Urinary bladder (tissue), 4 donors: ENCODE results near the gene NGF. TPM values are rescaled to one million over a fixed set of nuclear protein-coding genes. Genes with fewer than 3 reads are reported as not detected.

Experiments
- DNase-seq: peaks from one replicate; pipeline ENCODE4 v3.0.0-alpha.2; 2015; ENCODE audit errors: extremely low spot score
- H3K27ac ChIP-seq: one replicate; pipeline ENCODE4 v1.5.1; 2013; ENCODE audit warnings: low read depth, mild to moderate bottlenecking, moderate library complexity
- H3K36me3 ChIP-seq: one replicate; pipeline ENCODE4 v1.6.1; 2013; ENCODE audit warnings: mild to moderate bottlenecking, moderate library complexity; ENCODE audit not compliant: insufficient read depth
- H3K4me1 ChIP-seq: one replicate; pipeline ENCODE4 v1.6.1; 2013; ENCODE audit warnings: mild to moderate bottlenecking, moderate library complexity; ENCODE audit not compliant: insufficient read depth
- H3K4me3 ChIP-seq: one replicate; pipeline ENCODE4 v1.5.1; 2013; ENCODE audit warnings: low read depth, low read length
- WGBS: extraction: QIAGEN DNeasy Blood & Tissue Kit; methylation state at CpG from one replicate; pipeline ENCODE4 v1.1.7; 2013; 5-methylcytosine and 5-hydroxymethylcytosine counted together
- polyA plus RNA-seq: library from polyadenylated mRNA; stranded (reverse); fragments of 200-250 nt; gene quantifications from one replicate; pipeline ENCODE4 v1.2.3, GENCODE V29; 2013
- total RNA-seq: library from RNA; depleted of rRNA; stranded (reverse); fragments of >200 nt; gene quantifications from one replicate; pipeline ENCODE4 v1.2.3, GENCODE V29; 2014
- donor health status: healthy with polysubstance abuse.
- donor health status: healthy.

NGF gene
- total and polyA plus RNA-seq, 2 donors = 5.8 to 8.0 TPM

DNA sequence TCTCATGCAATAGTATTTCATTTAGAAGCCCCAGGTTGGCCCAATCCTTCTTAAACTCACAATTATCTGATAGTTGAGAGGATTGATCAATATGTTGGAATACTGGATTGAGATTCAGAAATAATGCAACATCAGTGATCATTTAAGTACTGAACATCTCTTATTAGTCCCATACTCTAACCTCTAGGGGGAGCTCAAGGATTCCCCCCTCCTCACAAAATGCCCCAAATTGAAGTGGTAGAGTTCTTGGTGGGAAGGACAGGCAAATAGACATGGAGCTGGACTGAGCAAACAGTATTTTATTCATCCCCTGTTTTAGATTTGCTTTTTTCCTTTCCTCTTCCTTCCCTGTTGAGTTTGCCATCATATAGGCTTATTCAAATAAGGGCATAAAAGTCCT, 62.8 kb downstream of the NGF start:
- no peaks in the 10 kb centered on the region for H3K4me1 ChIP-seq
- H3K36me3 ChIP-seq = no peaks in the 10 kb centered on the region
- no peak overlapping the region for H3K4me3 ChIP-seq
- H3K27ac ChIP-seq = no peak overlapping the region
- no peak for DNase-seq

- Histone ChIP-seq H3K4me1 (no peaks in the 10 kb centered on the region), H3K36me3 (no peaks in the 10 kb centered on the region), H3K4me3 (no peak overlapping the region), H3K27ac (no peak overlapping the region)
- 85% methylated on average over 4 of the region's 4 CpGs for WGBS
- DNase-seq = no peak
These were observed 63.6 kb downstream of the NGF start for GRCh38 chr1:115274467-115274866.

GRCh38 chr1:115266729-115267421, 71.2 kb downstream of the NGF start:
- no peak overlapping the region for H3K27ac ChIP-seq
- H3K4me3 ChIP-seq = no peak overlapping the region
- 72% methylated on average over 10 of the region's 10 CpGs for WGBS
- DNase-seq = no peak
- no peaks in the 10 kb centered on the region for H3K4me1 ChIP-seq
- H3K36me3 ChIP-seq = no peaks in the 10 kb centered on the region

GRCh38 chr1:115265099-115265498, 73.0 kb downstream of the NGF start:
- no peaks in the 10 kb centered on the region for H3K4me1 ChIP-seq
- WGBS = 84% methylated on average over 1 of the region's 1 CpG
- no peak for DNase-seq
- H3K27ac ChIP-seq = no peak overlapping the region
- no peak overlapping the region for H3K4me3 ChIP-seq
- no peaks in the 10 kb centered on the region for H3K36me3 ChIP-seq

- Histone ChIP-seq H3K36me3 (no peaks in the 10 kb centered on the region), H3K27ac (no peak overlapping the region), H3K4me1 (no peaks in the 10 kb centered on the region), H3K4me3 (no peak overlapping the region)
- 54% methylated on average over 4 of the region's 4 CpGs for WGBS
- DNase-seq = no peak
These were observed 75.2 kb downstream of the NGF start for GRCh38 chr1:115262886-115263285.

GRCh38 chr1:115261496-115261895, 76.6 kb downstream of the NGF start:
- no peak overlapping the region for H3K4me3 ChIP-seq
- H3K4me1 ChIP-seq = no peaks in the 10 kb centered on the region
- DNase-seq = no peak
- WGBS = 28% methylated on average over 1 of the region's 1 CpG
- no peak overlapping the region for H3K27ac ChIP-seq
- H3K36me3 ChIP-seq = no peaks in the 10 kb centered on the region

GRCh38 chr1:115258302-115258866, 79.7 kb downstream of the NGF start:
- Histone ChIP-seq H3K27ac (no peak overlapping the region), H3K4me3 (no peak overlapping the region), H3K4me1 (no peaks in the 10 kb centered on the region), H3K36me3 (no peaks in the 10 kb centered on the region)
- no peak for DNase-seq
- WGBS = 57% methylated on average over 3 of the region's 3 CpGs

DNA sequence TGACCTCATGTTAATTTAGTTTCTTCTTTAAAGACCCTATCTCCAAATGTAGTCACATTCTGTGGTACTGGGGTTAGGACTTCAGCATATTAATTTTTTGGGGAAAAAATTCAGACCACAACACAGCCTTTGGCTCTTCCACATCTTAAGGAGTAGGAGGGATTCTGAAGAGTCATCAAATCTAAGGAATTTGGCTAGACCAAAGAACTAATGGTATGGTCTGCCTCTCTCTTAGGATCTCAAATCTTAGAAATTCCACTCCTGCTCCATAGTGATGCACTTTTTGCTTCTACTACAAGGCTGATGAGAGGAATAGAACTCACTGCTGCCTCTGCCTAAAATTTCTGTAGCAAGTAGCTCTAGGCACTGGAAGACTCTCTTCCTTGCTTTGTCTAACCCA, 80.5 kb downstream of the NGF start:
- H3K4me3 ChIP-seq = no peak overlapping the region
- no peak overlapping the region for H3K27ac ChIP-seq
- no peaks in the 10 kb centered on the region for H3K4me1 ChIP-seq
- DNase-seq = no peak
- H3K36me3 ChIP-seq = no peaks in the 10 kb centered on the region

DNA sequence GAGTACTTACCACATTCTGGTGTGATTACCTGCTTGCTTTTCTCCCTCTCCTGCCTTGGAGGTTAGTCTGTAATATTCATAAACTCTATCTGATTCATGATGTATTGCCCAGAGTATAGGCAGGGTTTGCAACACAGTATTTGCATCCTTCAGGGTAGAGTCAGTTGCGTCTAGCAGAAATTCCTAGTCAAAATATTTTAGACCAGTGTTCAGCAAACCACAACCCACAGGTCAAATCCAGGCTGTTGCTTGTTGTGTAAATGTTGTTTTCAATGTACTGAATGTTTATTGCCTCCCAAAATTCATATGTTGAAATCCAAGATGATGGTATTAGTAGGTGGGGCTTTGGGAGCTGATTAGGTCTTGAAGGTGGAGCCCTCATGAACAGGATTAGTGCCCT, 82.9 kb downstream of the NGF start:
- no peak for DNase-seq
- WGBS = 98% methylated on average over 1 of the region's 1 CpG
- Histone ChIP-seq H3K4me1 (no peaks in the 10 kb centered on the region), H3K36me3 (no peaks in the 10 kb centered on the region), H3K27ac (no peak overlapping the region), H3K4me3 (no peak overlapping the region)

DNA sequence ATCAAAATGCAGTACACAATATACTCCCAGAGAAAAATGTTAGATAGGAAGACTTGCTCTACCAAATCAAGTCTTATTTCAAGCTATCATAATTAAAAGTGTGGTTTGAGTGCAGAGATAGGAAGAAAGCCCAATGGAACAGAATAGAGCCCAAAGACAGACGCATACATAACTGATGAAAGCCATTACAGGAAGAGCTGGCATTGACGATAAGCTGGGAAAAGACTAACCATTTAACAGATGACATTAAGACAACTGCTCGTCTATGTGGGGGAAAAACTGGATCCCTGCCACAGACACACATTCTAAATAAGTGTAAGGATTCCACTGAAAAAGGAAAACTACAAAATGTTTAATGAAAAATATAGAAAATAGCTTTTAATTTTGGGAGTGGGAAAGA, 85.5 kb downstream of the NGF start:
- DNase-seq = no peak
- Histone ChIP-seq H3K36me3 (no peaks in the 10 kb centered on the region), H3K27ac (no peak overlapping the region), H3K4me1 (no peaks in the 10 kb centered on the region), H3K4me3 (no peak overlapping the region)
- WGBS = 61% methylated on average over 3 of the region's 3 CpGs

GRCh38 chr1:115251856-115252255, 86.2 kb downstream of the NGF start:
- WGBS = 19% methylated on average over 2 of the region's 2 CpGs
- Histone ChIP-seq H3K4me3 (no peak overlapping the region), H3K36me3 (no peaks in the 10 kb centered on the region), H3K4me1 (no peaks in the 10 kb centered on the region), H3K27ac (no peak overlapping the region)
- peak; percentile 18 for DNase-seq

DNA sequence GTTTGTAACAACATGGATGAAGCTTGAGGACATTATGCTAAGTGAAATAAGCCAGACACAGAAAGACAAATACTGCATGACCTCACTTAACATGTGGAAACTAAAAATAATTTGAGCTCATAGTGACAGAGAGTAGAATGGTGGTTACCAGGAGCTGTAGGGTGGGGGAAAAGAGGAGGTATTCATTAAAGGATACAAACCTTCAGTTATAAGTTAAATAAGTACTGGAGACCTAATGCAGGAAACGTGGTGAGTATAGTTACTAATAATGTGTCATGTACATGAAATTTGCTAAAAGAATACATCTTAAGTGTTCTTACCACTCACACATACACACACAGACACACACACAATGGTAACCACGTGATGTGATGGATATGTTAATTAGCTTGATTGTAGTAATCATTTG, 86.7 kb downstream of the NGF start:
- Histone ChIP-seq H3K4me3 (no peak overlapping the region), H3K36me3 (no peaks in the 10 kb centered on the region), H3K27ac (no peak overlapping the region), H3K4me1 (no peaks in the 10 kb centered on the region)
- 26% methylated on average over 2 of the region's 2 CpGs for WGBS
- no peak for DNase-seq

DNA sequence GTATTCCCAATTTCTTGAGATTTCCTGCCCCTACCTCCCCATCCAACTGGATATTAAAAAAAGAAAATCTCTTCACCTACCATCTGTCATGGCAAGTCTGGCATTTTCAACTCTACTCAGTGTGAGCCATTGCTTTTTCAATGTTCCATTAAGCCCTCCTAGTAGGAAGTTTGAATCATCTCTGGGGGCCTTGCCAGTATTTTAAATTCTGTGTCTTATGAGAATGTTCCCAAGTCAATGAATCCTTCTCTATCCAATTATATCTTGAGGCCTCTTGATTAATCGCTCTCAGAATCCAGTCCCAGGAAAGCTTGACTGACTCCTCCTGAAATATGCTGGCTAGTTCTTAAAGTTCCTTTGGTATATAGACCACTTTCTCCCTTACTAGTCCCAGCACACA, 91.5 kb downstream of the NGF start:
- no peaks in the 10 kb centered on the region for H3K36me3 ChIP-seq
- DNase-seq = no peak
- no peak overlapping the region for H3K4me3 ChIP-seq
- H3K27ac ChIP-seq = no peak overlapping the region
- WGBS = 97% methylated on average over 1 of the region's 1 CpG
- no peaks in the 10 kb centered on the region for H3K4me1 ChIP-seq

DNA sequence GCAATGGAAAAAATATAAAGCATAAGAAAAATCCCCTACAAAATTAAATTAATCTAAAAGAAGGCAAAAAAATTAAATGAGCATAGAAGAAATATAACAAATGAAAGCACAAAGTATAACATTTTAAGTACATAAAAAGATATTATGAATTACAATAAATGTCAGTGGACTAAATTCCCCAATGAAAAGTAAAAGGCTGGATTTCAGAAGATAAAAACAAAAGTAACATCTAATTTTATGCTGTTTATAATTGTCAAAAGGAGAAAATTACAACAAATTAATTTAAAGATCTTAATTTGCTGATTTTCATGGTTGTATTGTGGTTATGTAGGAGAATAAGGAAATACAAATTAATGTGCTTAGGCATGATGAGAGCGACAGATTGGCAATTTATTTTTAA, 92.8 kb downstream of the NGF start:
- 98% methylated on average over 1 of the region's 1 CpG for WGBS
- Histone ChIP-seq H3K36me3 (no peaks in the 10 kb centered on the region), H3K4me1 (no peaks in the 10 kb centered on the region), H3K27ac (no peak overlapping the region), H3K4me3 (no peak overlapping the region)
- no peak for DNase-seq

- no peak overlapping the region for H3K27ac ChIP-seq
- WGBS = 99% methylated on average over 1 of the region's 1 CpG
- no peaks in the 10 kb centered on the region for H3K4me1 ChIP-seq
These were observed 95.5 kb downstream of the NGF start for GRCh38 chr1:115242543-115242942.

More at GRCh38 chr1:115242543-115242942, 95.5 kb downstream of the NGF start:
- Histone ChIP-seq H3K4me3 (no peak overlapping the region), H3K36me3 (no peaks in the 10 kb centered on the region)
- no peak for DNase-seq
